Ramos (cell line): ENCODE measurements around the gene ENTREP3.
"Not testable (repeated sequence)": the region's sequence is repeated elsewhere in the genome, so short reads cannot be mapped to it uniquely, and the experiment has no call there.

ENCODE experiments used
- in situ Hi-C: fragments of 300-500 bp; cut with MboI; formaldehyde crosslinking; loops from one replicate; pipeline ENCODE4 v1.14.3; 2022; ENCODE audit warnings: low sequenced_read_pairs; ENCODE audit not compliant: unreplicated experiment

Gene ENTREP3

DNA sequence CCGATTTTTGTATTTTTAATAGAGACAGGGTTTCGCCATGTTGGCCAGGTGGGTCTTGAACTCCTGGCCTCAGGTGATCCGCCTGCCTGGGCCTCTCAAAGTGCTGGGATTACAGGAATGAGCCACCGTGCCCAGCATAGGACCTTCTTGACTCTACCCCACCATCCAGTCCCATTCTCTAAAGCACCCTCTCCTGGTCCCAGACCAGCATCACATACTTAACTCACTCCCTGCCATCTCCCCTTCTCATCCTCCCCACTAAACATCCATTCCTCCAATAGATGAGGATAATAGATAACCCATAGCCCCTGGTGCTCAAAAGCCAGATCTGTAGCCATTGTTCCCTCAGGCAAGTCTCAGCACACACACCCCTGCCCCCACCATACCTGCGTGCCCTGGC, 2.1 kb downstream of the ENTREP3 start:
- in situ Hi-C loops: no loop called here

- in situ Hi-C loops: no loop called here
These were observed 3.7 kb downstream of the ENTREP3 start for GRCh38 chr1:155251566-155251965.

- in situ Hi-C loops: no loop called here
These were observed 4.4 kb downstream of the ENTREP3 start for GRCh38 chr1:155250633-155251449.

- in situ Hi-C loops: no loop called here
These were observed 5.0 kb downstream of the ENTREP3 start for GRCh38 chr1:155250246-155250632.

DNA sequence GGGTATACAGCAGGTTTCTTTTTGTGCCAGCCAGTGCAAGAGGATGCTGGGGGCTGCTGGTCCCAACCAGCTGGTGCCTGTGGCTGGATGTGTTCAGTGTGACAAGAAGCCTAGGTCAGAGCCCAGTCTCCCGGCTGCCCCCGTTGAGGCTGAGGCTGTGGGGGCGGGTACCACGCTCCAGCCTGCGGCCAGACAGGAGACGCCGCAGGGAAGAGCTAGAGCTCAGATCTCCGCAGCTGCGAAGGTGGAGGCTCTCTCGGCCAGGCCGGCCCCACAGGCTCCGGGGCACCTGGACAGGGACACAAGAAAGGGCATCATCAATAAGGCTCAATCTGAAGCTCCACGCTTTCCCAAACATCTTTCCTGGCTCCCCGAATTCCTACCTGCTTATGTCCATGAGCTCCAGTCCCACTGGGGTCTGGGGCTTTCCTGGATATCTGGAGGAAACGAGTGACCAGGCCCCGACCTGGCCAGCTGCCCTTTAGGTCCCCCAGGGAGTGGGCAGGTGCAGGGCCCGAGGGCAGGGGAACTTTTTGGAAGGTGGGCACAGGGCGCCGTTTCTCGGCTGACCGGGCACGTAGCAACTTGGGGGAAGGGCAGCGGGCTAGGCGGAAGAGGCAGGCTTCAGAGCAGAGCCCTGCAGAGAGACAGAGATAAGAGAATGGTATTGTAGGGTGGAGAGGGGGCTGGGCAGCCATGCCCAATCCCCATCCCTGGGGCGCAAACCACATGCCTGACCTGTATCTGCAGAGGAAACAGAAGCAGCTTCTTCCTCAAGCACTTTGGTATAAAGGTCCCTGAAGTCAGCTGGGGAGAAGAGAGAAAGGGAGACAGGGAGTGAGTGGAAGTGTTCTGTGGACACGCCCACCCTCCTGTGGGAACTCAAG, 7.4 kb downstream of the ENTREP3 start:
- in situ Hi-C loops: no loop called here

DNA sequence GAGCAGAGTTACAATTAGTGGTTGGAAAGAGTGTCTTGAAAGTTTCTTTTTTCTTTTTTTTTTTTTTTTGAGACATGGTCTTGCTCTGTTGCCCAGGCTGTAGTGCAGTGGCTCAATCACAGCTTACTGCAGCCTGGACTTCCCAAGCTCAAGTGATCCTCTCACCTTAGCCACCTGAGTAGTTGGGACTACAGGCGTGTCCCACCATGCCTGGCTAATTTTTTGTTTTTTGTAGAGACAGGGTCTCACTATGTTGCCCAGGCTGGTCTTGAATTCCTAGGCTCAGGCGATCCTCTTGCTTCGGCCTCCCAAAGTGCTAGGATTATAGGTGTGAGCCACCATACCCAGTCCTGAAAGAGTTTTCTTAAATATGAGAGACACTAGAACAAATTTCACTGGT, 8.5 kb downstream of the ENTREP3 start:
- in situ Hi-C loops: not testable (repeated sequence)

DNA sequence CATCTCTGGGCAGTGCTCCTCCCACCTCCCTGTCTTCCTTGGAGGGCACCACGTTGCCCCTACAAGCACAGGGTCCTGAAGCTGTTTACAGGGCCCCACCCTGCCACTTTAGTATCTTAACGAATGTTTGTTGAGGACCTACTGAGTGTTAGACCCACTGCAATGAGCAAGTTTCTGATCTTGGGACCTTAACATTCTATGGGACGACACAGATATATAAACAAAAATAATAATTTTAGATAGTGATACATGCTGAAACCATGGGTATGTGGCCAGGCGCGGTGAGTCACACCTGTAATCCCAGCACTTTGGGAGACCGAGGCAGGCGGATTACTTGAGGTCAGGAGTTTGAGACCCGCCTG, 10.1 kb downstream of the ENTREP3 start:
- in situ Hi-C loops: no loop called here

GRCh38 chr1:155244368-155245162, 10.7 kb downstream of the ENTREP3 start:
- in situ Hi-C loops: no loop called here

GRCh38 chr1:155242805-155243358, 12.4 kb downstream of the ENTREP3 start:
- in situ Hi-C loops: no loop called here

DNA sequence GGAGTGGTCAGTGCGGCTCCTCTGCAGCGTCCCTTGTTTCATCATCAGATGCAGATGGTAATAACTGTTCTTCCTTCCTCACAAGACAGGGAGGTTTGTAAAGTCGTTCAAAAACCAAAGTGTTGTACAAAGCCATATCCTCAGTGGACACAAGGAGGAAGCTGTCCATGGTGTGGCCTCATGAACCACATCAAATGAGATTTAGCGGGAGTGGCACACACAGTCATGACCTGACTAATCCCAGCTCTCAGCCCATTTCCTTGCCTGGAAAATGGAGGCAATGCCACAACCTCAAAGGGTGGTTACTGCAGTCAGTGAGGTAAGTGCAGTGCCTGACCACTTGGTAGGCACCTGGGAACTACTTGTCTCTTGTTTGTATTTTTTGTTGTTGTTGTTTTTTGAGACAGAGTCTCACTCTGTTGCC, 13.4 kb downstream of the ENTREP3 start:
- in situ Hi-C loops: no loop called here

GRCh38 chr1:155241069-155241679, 14.1 kb downstream of the ENTREP3 start:
- in situ Hi-C loops: no loop called here

- in situ Hi-C loops: no loop called here
These were observed 18.8 kb downstream of the ENTREP3 start for GRCh38 chr1:155236451-155236850.

- in situ Hi-C loops: not testable (repeated sequence)
These were observed 19.9 kb downstream of the ENTREP3 start for GRCh38 chr1:155235375-155235774.

GRCh38 chr1:155233502-155233901, 21.8 kb downstream of the ENTREP3 start:
- in situ Hi-C loops: not testable (repeated sequence)

GRCh38 chr1:155232001-155232978, 23.0 kb downstream of the ENTREP3 start:
- in situ Hi-C loops: not testable (repeated sequence)

DNA sequence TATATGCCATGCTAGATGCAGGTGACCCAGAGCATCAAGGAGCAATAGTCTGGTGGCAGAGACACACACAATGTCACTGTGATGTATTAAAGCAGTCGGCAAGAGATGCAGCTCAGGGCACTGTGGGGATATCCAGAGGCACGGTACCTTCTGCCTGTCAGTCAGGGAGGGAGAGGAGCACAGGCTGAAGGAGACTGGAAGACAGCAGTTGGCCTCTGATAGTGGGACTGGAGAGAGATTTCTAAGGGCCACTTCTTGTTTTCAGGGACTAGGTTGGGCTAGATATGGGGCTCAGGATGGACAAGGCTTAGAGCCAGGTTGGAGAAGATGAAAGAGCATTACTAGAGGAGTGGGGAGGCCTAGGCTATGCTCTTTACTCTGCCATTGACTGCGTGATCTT, 24.0 kb downstream of the ENTREP3 start:
- in situ Hi-C loops: not testable (repeated sequence)

DNA sequence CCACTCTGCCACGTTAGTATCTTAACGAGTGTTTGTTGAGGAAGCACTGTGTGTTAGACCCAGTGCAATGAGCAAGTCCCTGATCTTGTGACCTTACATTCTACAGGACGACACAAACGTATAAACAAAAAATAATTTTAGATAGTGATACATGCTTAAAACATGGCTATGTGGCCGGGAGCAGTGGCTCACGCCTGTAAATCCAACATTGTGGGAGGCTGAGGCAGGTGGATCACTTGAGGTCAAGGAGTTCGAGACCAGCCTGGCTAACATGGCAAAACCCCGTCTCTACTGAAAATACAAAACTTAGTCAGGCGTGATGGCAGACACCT, 27.2 kb downstream of the ENTREP3 start:
- in situ Hi-C loops: no loop called here

- in situ Hi-C loops: no loop called here
These were observed 27.8 kb downstream of the ENTREP3 start for GRCh38 chr1:155227261-155228095.
